IMR-90 (cell line): ENCODE data around the gene MORC2. TPM values are rescaled to one million over a fixed set of nuclear protein-coding genes. Genes with fewer than 3 reads are reported as not detected.

ENCODE experiments used
- ATAC-seq: fragments of 200-7000 bp; cut with Tn5 transposase; 2 replicates; pipeline ENCODE4 v1.9.1; 2020; ENCODE audit warnings: low read depth, mild to moderate bottlenecking, moderate library complexity
- BruUV-seq: library from RNA; stranded (reverse); fragments of 400-500 nt; replicated peaks from 2 replicates; lab custom pipeline; 2021; lab: Mats Ljungman, UMichigan
- CTCF ChIA-PET: fragments of 300-600 bp; formaldehyde crosslinking; extraction: SDS; loops from one replicate; lab custom pipeline; 2021; ENCODE audit warnings: antibody characterized with exemption; lab: Yijun Ruan, JAX
- POLR2A ChIA-PET: fragments of 300-600 bp; sonication (Branson Sonifier 250); formaldehyde crosslinking; loops from one replicate; lab custom pipeline; 2022; ENCODE audit warnings: antibody characterized with exemption; ENCODE audit not compliant: unreplicated experiment; lab: Charles Lee
- DNase-seq: peaks from one replicate; pipeline ENCODE4 v3.0.0; 2013
- H2AFZ ChIP-seq: replicated peaks from 2 replicates; pipeline ENCODE3; 2013; ENCODE audit warnings: low read length, mild to moderate bottlenecking; ENCODE audit not compliant: poor library complexity
- H2AK5ac ChIP-seq: 2 replicates; pipeline ENCODE4 v1.6.1; 2013; ENCODE audit warnings: low read depth, low read length, inconsistent platforms
- H2AK9ac ChIP-seq: replicated peaks from 2 replicates; pipeline ENCODE3; 2013; ENCODE audit warnings: mild to moderate bottlenecking, low read depth, low read length, moderate library complexity; ENCODE audit not compliant: poor library complexity
- H2BK120ac ChIP-seq: 2 replicates; pipeline ENCODE4 v1.6.1; 2013; ENCODE audit warnings: low read depth, low read length, inconsistent platforms
- H2BK15ac ChIP-seq: 3 replicates; pipeline ENCODE4 v1.6.1; 2013; ENCODE audit warnings: low read depth, low read length, inconsistent platforms
- H2BK20ac ChIP-seq: 2 replicates; pipeline ENCODE4 v1.6.1; 2013; ENCODE audit warnings: low read depth, mild to moderate bottlenecking, inconsistent platforms, low read length, moderate library complexity
- H2BK5ac ChIP-seq: 2 replicates; pipeline ENCODE4 v1.6.1; 2013; ENCODE audit warnings: mild to moderate bottlenecking, low read depth, low read length, inconsistent platforms; ENCODE audit not compliant: poor library complexity, severe bottlenecking
- H3K14ac ChIP-seq: replicated peaks from 2 replicates; pipeline ENCODE4 v1.6.1; 2013; ENCODE audit warnings: low read depth, low read length, inconsistent platforms
- H3K18ac ChIP-seq: 2 replicates; pipeline ENCODE4 v1.6.1; 2013; ENCODE audit warnings: low read depth, low read length, control low read depth
- H3K23ac ChIP-seq: 2 replicates; pipeline ENCODE4 v1.6.1; 2013; ENCODE audit warnings: low read depth, low read length, inconsistent platforms
- H3K27ac ChIP-seq: 2 replicates; pipeline ENCODE4 v1.5.1; 2013; ENCODE audit warnings: mild to moderate bottlenecking, control low read depth, low read length; ENCODE audit not compliant: insufficient read depth
- H3K27me3 ChIP-seq: 2 replicates; pipeline ENCODE4 v1.6.1; 2013; ENCODE audit warnings: low read length; ENCODE audit not compliant: control insufficient read depth, insufficient read depth
- H3K36me3 ChIP-seq: 2 replicates; pipeline ENCODE4 v1.6.1; 2013; ENCODE audit warnings: low read length, mixed read lengths; ENCODE audit not compliant: control insufficient read depth, insufficient read depth
- H3K4ac ChIP-seq: 2 replicates; pipeline ENCODE4 v1.6.1; 2013; ENCODE audit warnings: low read depth, low read length, inconsistent platforms
- H3K4me1 ChIP-seq: 2 replicates; pipeline ENCODE4 v1.6.1; 2013; ENCODE audit warnings: low read length, mixed read lengths; ENCODE audit not compliant: control insufficient read depth, insufficient read depth
- H3K4me2 ChIP-seq: 2 replicates; pipeline ENCODE4 v1.6.1; 2013; ENCODE audit warnings: low read depth, mild to moderate bottlenecking, control low read depth, low read length, moderate library complexity
- H3K4me3 ChIP-seq: 2 replicates; pipeline ENCODE4 v1.5.1; 2013; ENCODE audit warnings: low read depth, mild to moderate bottlenecking, control low read depth, low read length, moderate library complexity; ENCODE audit not compliant: insufficient read depth
- H3K56ac ChIP-seq: 2 replicates; pipeline ENCODE4 v1.6.1; 2013; ENCODE audit warnings: low read length, inconsistent platforms; ENCODE audit not compliant: insufficient read depth; ENCODE audit errors: extremely low read depth
- H3K79me1 ChIP-seq, 2 experiments: 2 replicates each; pipeline ENCODE4 v1.6.1; 2013; ENCODE audit warnings: low read length in 2 of 2, inconsistent platforms in 1 of 2, low read depth in 1 of 2
- H3K9ac ChIP-seq: 2 replicates; pipeline ENCODE4 v1.6.1; 2013; ENCODE audit warnings: low read depth, low read length, control low read depth
- H3K9me1 ChIP-seq: 2 replicates; pipeline ENCODE4 v1.6.1; 2013; ENCODE audit warnings: low read length, inconsistent platforms; ENCODE audit not compliant: insufficient read depth
- H3K9me3 ChIP-seq: 2 replicates; pipeline ENCODE4 v1.6.1; 2013; ENCODE audit warnings: low read length; ENCODE audit not compliant: control insufficient read depth, insufficient read depth
- H4K20me1 ChIP-seq: 2 replicates; pipeline ENCODE4 v1.6.1; 2013; ENCODE audit warnings: low read length, inconsistent platforms; ENCODE audit not compliant: insufficient read depth
- H4K5ac ChIP-seq: 2 replicates; pipeline ENCODE4 v1.6.1; 2013; ENCODE audit warnings: mild to moderate bottlenecking, low read depth, low read length, control low read depth
- H4K8ac ChIP-seq, 2 experiments: 2 replicates each; pipeline ENCODE4 v1.6.1; 2013; ENCODE audit warnings: low read depth in 2 of 2, low read length in 2 of 2, control low read depth in 1 of 2, inconsistent platforms in 1 of 2
- H4K91ac ChIP-seq: 2 replicates; pipeline ENCODE4 v1.6.1; 2013; ENCODE audit warnings: low read depth, low read length, inconsistent platforms; ENCODE audit not compliant: insufficient read depth
- BHLHE40 ChIP-seq: fragments of 150-350 bp; IDR thresholded peaks from 2 replicates; pipeline ENCODE4 v1.6.1; 2016; ENCODE audit warnings: mild to moderate bottlenecking, low read depth, low read length
- USF2 ChIP-seq: fragments of 150-350 bp; IDR thresholded peaks from 2 replicates; pipeline ENCODE4 v1.6.1; 2017; ENCODE audit warnings: mild to moderate bottlenecking, antibody characterized with exemption, low read length, low read depth
- WGBS, 2 experiments: methylation state at CpG; one replicate each; pipeline versions ENCODE4 v1.1.5 to v1.1.7; 2013; ENCODE audit warnings: missing lambda C conversion rate in 2 of 2; ENCODE audit not compliant: insufficient read length in 1 of 2; ENCODE audit errors: extremely low coverage in 2 of 2; 5-methylcytosine and 5-hydroxymethylcytosine counted together
- dilution Hi-C: fragments of 300-500 bp; cut with HindIII; formaldehyde crosslinking; loops from one replicate; pipeline ENCODE4 v1.14.3; 2018; ENCODE audit warnings: low sequenced_read_pairs; ENCODE audit not compliant: unreplicated experiment
- in situ Hi-C: fragments of 300-500 bp; cut with MboI; formaldehyde crosslinking; loops from 3 replicates; pipeline ENCODE4 v1.14.3; 2019; ENCODE audit warnings: low sequenced_read_pairs, inconsistent platforms, mixed read lengths
- intact Hi-C: fragments of 100-400 bp; cut with micrococcal nuclease; formaldehyde crosslinking; loops from 2 replicates; pipeline ENCODE4 v1.10.0; 2022
- polyA plus RNA-seq, 3 experiments: library from polyadenylated mRNA; depleted of rRNA; stranded (reverse); fragments of >200 nt; gene quantifications; 2 replicates each; pipeline ENCODE4 v1.2.3, GENCODE V29; 2012; ENCODE audit warnings: low replicate concordance in 1 of 3
- total RNA-seq: library from RNA; depleted of rRNA; stranded (reverse); fragments of >200 nt; gene quantifications from 2 replicates; pipeline ENCODE4 v1.2.3, GENCODE V29; 2012

Gene MORC2
- total and polyA plus RNA-seq, 2 of the 4 experiments (the other 2 are of a cell fraction), result 15.8 to 24.7 TPM

DNA sequence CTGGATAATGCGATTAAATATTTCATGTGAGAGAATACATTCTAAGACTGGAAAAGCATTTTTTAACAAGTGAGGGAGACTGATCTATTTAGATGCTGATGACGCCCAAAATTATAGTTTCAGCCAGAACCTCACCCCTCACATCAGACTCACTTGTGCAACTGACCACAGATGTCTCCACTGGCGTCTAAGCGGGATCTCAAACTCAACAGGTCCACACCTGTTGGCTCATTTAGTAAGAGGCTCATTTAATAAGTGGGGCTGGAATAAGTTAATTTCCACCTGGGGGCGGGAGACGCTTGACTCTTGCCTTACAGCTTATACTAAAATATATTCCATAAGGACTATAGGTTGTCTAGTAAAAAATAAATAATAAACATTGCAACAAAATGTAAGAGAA, 47.5 kb downstream of the MORC2 start:
- H3K4me3 ChIP-seq, result no peak overlapping the region

More for the DNA sequence above, 47.5 kb downstream of the MORC2 start:
- Histone ChIP-seq H2AK9ac (no peak overlapping the region), H3K4ac (no peak overlapping the region), H2BK15ac (no peak overlapping the region), H2AFZ (no peak overlapping the region), H3K79me1 (no peaks in the 10 kb centered on the region; a peak in 1 of 4 replicates), H4K20me1 (no peaks in the 10 kb centered on the region), H3K36me3 (peaks cover 13% of the 10 kb centered on the region), H3K9ac (no peak overlapping the region), H3K56ac (no peak overlapping the region), H2BK5ac (no peak overlapping the region), H4K8ac (no peak overlapping the region), H3K9me1 (no peaks in the 10 kb centered on the region; the same call in 1 of the 2 replicates), H3K27me3 (no peaks in the 10 kb centered on the region), H2AK5ac (no peak overlapping the region), H2BK120ac (no peak overlapping the region), H3K18ac (no peak overlapping the region), H3K23ac (no peak overlapping the region), H2BK20ac (no peak overlapping the region), H3K9me3 (no peaks in the 10 kb centered on the region), H3K4me1 (no peaks in the 10 kb centered on the region; the same call in 1 of the 2 replicates), H3K14ac (no peak overlapping the region), H3K4me2 (no peak overlapping the region), H3K27ac (no peak overlapping the region), H4K91ac (no peak overlapping the region), H4K5ac (no peak overlapping the region)
- DNase-seq (no peak), ATAC-seq (no peak)
- BruUV-seq, result no TSS peak
- TF ChIP-seq BHLHE40 (no peak), USF2 (no peak)
- WGBS, 2 experiments, result no CpG with 5 or more reads among the region's 6 CpGs
- in situ Hi-C loops, result loop anchor here (5.0 to 10.0 kb wide), 2 partner anchors 159 to 286 kb away; partner anchors contain the start of gene SLC35E4
- ChIA-PET CTCF (interaction anchor here (0.6 to 1.8 kb wide), 3 partner anchors 9 to 157 kb away, joined by 4 to 8 read pairs (median 4); no protein-coding TSS in a partner anchor), POLR2A (no interaction called here)
- dilution Hi-C loops, result no loop called here
- intact Hi-C loops, result no loop called here
